Measurements from ENCODE around the gene SUMO2. TPM values are rescaled to one million over a fixed set of nuclear protein-coding genes. Genes with fewer than 3 reads are reported as not detected.

SUMO2 gene
- total RNA-seq, 6 donors from 2014 or later = 19.9 to 343 (median 64.9) TPM

DNA sequence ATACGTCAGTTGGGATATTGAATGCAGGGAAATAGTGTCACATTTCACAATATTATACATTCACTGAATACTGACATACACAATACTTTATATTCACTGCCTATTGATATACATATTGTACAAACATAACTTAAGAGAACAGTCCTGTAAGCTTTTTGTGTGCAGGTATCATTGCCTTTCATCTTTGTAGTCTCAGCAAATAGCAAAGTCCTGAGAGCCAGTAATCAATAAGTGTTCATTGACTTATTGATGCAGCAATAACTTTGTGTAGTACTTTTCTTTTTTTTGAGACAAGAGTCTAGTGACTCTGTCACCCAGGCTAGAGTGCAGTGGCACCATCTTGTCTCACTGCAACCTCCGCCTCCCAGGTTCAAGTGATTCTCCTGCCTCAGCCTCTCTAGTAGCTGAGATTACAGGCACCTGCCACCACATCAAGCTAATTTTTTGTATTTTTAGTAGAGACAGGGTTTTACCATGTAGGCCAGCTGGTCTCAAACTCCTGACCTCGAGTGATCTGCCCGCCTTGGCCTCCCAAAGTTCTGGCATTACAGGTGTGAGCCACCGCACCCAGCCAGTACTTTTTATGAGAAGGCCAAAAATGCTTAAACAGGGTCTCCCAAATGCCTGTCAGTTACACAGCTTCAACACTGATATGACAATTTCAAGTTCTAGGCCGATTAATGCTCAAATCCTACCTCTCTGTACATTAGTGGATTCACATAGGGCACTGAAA is 17.3 kb upstream of the SUMO2 start:
- 88 to 94% methylated on average over 6 of the region's 6 CpGs for WGBS, 2 donors
- Histone ChIP-seq H3K9me3 (no peaks in the 10 kb centered on the region), H3K27ac (no peak overlapping the region), H3K36me3 (no peaks in the 10 kb centered on the region), H3K4me1 (peaks cover 5 to 9% (median 6%) of the 10 kb centered on the region in 4 donors), H3K27me3 (no peaks in the 10 kb centered on the region), H3K4me3 (no peak overlapping the region)
- no peak for DNase-seq
- no peak for ATAC-seq (ENCODE audit: low FRiP score in 2 of 2)
- no peak for TF ChIP-seq EP300 (IDR thresholded peaks at IDR 0.05)
- TF ChIP-seq POLR2AphosphoS5 (IDR thresholded peaks at IDR 0.05) = no peak
- no peak for TF ChIP-seq POLR2A (IDR thresholded peaks at IDR 0.05)
- TF ChIP-seq, protein P1, sequence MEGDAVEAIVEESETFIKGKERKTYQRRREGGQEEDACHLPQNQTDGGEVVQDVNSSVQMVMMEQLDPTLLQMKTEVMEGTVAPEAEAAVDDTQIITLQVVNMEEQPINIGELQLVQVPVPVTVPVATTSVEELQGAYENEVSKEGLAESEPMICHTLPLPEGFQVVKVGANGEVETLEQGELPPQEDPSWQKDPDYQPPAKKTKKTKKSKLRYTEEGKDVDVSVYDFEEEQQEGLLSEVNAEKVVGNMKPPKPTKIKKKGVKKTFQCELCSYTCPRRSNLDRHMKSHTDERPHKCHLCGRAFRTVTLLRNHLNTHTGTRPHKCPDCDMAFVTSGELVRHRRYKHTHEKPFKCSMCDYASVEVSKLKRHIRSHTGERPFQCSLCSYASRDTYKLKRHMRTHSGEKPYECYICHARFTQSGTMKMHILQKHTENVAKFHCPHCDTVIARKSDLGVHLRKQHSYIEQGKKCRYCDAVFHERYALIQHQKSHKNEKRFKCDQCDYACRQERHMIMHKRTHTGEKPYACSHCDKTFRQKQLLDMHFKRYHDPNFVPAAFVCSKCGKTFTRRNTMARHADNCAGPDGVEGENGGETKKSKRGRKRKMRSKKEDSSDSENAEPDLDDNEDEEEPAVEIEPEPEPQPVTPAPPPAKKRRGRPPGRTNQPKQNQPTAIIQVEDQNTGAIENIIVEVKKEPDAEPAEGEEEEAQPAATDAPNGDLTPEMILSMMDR (IDR thresholded peaks at IDR 0.05) = no peak

DNA sequence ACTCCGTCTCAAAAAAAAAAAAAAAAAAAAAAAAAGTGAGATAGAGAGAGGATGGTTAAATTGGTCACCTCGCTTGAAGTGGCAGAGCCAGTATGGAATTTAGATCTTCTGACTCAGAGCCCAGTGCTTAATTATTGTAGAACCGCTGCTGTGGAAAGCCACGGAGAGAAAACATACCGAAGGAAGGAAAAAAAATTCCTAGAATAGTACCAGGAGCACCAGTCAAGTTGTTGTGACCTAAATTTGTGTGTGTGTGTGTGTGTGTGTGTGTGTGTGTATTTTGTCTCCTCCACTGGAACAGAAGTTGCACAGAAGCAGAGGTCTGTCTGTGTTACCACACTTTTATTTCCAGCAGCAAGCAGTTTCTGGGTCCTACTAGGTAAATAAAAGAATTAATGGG is 12.1 kb upstream of the SUMO2 start:
- H3K4me3 ChIP-seq = no peak overlapping the region
- no peaks in the 10 kb centered on the region for H3K36me3 ChIP-seq
- no peak for TF ChIP-seq POLR2A (IDR thresholded peaks at IDR 0.05)
- no peak for TF ChIP-seq EP300 (IDR thresholded peaks at IDR 0.05)
- TF ChIP-seq, protein P1 (IDR thresholded peaks at IDR 0.05) = no peak
- TF ChIP-seq POLR2AphosphoS5 (IDR thresholded peaks at IDR 0.05) = no peak
- ATAC-seq (ENCODE audit: low FRiP score in 2 of 2) (no peak), DNase-seq (no peak)
- H3K4me1 ChIP-seq = peaks cover 0 to under 1% (median 0%) of the 10 kb centered on the region in 4 donors
- 71 to 80% methylated on average over 4 to 5 of the region's 5 CpGs for WGBS, 2 donors
- no peaks in the 10 kb centered on the region for H3K27me3 ChIP-seq
- no peak overlapping the region for H3K27ac ChIP-seq
- H3K9me3 ChIP-seq = no peaks in the 10 kb centered on the region

- 62 to 64% methylated on average over 4 of the region's 4 CpGs for WGBS, 2 donors
- DNase-seq = peak in 1 of 2 donors; percentile 22
- Histone ChIP-seq H3K36me3 (no peaks in the 10 kb centered on the region), H3K9me3 (no peaks in the 10 kb centered on the region), H3K4me1 (peaks cover 0 to 12% (median 0%) of the 10 kb centered on the region in 4 donors), H3K27ac (no peak overlapping the region), H3K27me3 (no peaks in the 10 kb centered on the region), H3K4me3 (no peak overlapping the region)
- peak in 1 of 2 donors; percentile 12 for ATAC-seq (ENCODE audit: low FRiP score in 2 of 2)
- TF ChIP-seq, protein P1 (IDR thresholded peaks at IDR 0.05) = no peak
- TF ChIP-seq EP300 (IDR thresholded peaks at IDR 0.05) (no peak), POLR2A (IDR thresholded peaks at IDR 0.05) (no peak), POLR2AphosphoS5 (IDR thresholded peaks at IDR 0.05) (no peak)
Observed at GRCh38 chr17:75191584-75191983, 8.8 kb upstream of the SUMO2 start.

DNA sequence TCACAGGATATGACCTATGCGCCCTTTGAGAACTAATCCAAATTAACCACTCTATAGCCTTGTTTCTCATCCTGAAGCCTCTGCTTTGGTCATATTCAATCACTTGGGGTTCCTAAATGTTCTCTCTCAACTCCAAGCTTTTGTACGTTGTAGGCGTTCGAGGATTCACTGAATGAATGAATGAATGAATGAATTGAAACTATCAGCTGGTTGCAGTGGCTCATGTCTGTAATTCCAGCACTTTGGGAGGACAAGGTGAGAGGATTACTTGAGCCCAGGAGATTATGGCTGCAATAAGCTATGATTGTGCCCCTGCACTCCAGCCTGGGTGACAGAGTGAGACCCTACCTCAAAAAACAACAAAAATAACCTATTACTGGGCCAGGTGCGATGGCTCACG is 5.9 kb upstream of the SUMO2 start:
- WGBS, 2 donors = 87 to 97% methylated on average over 6 of the region's 6 CpGs
- H3K27me3 ChIP-seq = no peaks in the 10 kb centered on the region
- H3K27ac ChIP-seq = peak overlapping the region in 1 of 4 donors; percentile 22
- ATAC-seq (ENCODE audit: low FRiP score in 2 of 2) = no peak
- no peaks in the 10 kb centered on the region for H3K9me3 ChIP-seq
- DNase-seq = no peak
- TF ChIP-seq EP300 (IDR thresholded peaks at IDR 0.05) (no peak), POLR2AphosphoS5 (IDR thresholded peaks at IDR 0.05) (no peak)
- peaks cover 1 to 15% (median 3%) of the 10 kb centered on the region in 4 donors for H3K4me1 ChIP-seq
- no peaks in the 10 kb centered on the region for H3K36me3 ChIP-seq
- no peak overlapping the region for H3K4me3 ChIP-seq

- Histone ChIP-seq H3K9me3 (no peaks in the 10 kb centered on the region), H3K27me3 (no peaks in the 10 kb centered on the region), H3K27ac (peak overlapping the region in 1 of 4 donors; percentile 99), H3K36me3 (peaks cover 0 to 6% (median 5%) of the 10 kb centered on the region in 4 donors), H3K4me3 (no peak overlapping the region), H3K4me1 (peaks cover 19 to 36% (median 25%) of the 10 kb centered on the region in 4 donors)
- no peak for TF ChIP-seq EP300 (IDR thresholded peaks at IDR 0.05)
- TF ChIP-seq POLR2AphosphoS5 (IDR thresholded peaks at IDR 0.05) = no peak
- no peak for TF ChIP-seq POLR2A (IDR thresholded peaks at IDR 0.05)
- TF ChIP-seq, protein P1 (IDR thresholded peaks at IDR 0.05) = no peak
- WGBS, 2 donors = 95 to 99% methylated on average over 9 of the region's 9 CpGs
- ATAC-seq (ENCODE audit: low FRiP score in 2 of 2) (no peak), DNase-seq (no peak)
Observed at GRCh38 chr17:75183999-75184884, 1.5 kb upstream of the SUMO2 start.

Data from upper lobe of left lung (tissue), 6 donors.